GM18517 (cell line): Measurements from ENCODE around the gene SLC5A2.
"Not testable (repeated sequence)": the region's sequence is repeated elsewhere in the genome, so short reads cannot be mapped to it uniquely, and the experiment has no call there.

Source experiments
- ATAC-seq: cut with Tn5 transposase; IDR thresholded peaks from one replicate; pipeline ENCODE4 v1.9.1; 2021; ENCODE audit warnings: mild to moderate bottlenecking, moderate library complexity; ENCODE audit not compliant: unreplicated experiment

SLC5A2 gene

DNA sequence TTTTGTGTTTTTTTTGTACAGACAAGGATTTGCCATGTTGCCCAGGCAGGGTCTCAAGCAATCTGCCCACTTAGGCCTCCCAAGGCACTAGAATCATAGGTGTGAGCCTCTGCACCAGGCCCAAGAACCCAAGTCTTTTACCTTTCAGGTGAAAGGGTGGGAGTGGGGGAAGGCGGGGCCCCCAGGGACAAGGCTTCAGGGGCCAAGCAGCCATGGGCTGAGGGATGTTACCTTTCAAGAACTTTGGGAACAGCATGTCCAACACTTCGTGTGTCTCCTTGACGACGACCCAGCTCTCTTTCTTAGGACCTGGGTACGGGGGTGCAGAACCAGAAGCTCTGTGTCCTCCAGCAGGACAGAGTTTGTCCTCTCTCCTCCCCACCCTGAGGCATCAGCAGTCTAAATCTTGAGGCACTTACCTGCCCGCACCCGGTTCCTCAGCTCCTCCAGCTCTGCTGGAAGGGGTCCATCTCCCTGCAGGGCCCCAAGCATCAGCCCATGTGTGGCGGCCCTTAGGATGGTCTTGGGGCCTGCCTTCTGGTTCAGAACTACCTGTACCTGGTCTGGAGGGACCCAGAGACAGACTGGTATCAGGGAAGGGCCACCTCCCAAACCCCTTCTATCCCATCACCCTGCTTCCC lies 9.0 kb downstream of the SLC5A2 start:
- no peak for ATAC-seq

DNA sequence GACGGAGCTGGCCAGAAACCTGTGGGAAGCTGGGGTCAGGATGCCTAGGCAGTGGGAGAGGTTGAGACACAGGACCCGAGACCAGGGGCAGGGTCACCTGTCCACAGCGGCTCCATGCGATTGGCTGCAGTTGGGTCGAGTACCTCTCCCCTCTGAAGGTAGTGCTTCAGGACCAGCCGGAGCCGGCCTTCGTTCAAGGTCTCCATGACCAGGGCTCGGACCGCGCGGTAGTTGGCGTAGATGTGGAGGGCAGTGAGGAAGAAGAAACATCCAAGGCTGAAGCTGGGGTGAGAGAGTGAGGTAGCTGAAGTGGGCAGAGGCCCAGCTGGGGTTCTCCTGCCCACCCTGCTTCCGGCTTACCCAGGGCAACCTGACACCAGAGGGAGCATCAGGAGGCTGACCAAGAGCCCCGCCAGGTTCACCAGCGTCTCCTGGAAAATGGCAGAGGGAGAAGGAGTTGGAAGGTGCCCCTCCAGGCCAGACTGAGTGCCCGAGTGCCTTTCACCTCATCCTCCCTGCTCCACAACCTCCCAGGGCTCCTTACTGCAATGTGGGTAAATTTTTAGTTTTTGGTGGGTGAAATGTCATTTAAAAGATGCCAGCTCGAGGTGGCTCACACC lies 10.7 kb downstream of the SLC5A2 start:
- no peak for ATAC-seq

DNA sequence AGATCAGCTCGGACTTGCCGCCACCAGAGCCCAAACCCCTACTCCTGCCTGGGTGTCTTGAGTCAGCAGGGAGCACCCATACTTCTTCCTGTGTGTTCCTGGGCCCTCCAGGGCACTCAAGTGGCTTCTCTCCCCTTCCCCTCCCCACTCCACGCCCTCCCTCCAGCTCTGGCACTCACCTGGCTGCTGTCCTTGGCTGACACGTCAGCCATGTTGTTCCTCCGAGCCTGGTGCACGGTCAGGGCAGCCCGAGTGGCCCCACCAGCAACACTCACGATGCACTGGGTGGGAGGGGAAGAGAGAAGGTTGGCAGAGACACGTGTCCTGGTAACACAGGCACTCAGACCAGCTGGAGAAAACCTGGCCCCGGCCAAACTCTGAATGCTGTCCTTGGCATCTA lies 13.7 kb downstream of the SLC5A2 start:
- no peak for ATAC-seq

DNA sequence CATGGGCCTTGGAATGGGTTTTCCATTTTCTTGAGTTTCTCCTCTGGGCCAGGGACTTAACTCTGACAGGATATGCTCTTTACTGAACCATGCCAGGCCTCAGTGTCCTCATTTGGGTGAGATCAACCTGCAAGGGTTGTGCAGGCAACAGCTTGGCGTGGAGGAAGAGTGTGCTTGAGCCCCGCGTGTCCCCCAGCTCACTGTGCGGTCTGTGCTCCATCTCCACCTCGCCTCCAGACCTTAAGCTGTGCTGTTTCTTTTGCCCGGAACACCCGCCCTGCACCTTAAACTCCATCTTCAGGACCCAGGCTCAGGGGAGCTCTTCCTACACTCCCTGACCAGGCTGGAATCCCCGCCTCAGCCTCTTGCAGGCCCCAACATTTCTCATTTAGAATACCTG lies 15.6 kb downstream of the SLC5A2 start:
- ATAC-seq = no peak

DNA sequence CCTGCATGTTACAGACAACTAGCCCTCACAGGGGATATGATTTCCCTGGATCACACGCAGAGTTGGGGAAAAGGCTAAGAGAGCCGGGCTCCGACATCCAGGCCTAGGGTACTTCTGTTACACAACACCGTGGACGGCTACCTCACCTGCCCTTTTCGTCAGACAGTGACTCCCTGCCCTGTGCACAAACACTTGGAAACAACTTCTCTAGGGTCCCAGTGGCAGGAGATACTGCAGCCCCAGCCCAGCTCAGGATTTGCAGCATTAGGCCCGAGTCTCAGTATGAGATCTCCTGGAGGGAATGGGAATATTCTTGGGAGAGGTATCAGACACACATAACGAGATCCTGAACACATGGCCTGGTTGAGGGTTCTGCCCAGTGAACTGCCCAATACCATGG lies 17.0 kb downstream of the SLC5A2 start:
- no peak for ATAC-seq

DNA sequence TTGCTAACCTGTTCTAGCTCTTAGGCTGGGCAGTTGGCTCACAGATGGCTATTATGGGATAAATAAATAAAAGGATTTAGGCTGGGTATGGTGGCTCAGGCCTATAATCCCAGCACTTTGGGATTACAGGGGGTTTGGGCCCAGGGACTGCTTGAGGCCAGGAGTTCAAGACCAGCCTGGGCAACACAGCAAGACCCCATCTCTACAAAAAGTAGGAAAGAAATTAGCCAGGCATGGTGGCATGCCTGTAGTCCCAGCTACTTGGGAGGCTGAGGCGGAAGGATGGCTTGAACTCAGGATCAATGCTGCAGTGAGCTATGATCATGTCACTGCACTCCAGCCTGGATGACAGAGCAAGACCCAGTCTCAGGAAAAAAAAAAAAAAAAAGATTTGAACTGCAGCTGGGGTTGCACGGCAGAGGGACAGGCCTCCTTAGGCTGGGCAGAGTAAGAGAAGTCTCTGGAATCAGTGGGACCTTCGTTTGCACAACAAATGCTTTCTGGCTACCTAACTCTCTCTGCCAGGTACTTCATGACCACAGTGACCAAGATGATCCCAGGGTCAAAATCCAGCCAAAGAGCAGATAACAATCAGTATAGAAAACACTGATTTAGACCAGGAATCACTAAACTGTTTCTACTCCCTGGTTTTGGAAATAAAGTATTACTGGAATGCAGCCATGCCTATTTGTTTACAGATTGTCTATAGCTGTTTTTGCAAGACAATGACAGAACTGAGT lies 18.5 kb downstream of the SLC5A2 start:
- ATAC-seq = no peak

DNA sequence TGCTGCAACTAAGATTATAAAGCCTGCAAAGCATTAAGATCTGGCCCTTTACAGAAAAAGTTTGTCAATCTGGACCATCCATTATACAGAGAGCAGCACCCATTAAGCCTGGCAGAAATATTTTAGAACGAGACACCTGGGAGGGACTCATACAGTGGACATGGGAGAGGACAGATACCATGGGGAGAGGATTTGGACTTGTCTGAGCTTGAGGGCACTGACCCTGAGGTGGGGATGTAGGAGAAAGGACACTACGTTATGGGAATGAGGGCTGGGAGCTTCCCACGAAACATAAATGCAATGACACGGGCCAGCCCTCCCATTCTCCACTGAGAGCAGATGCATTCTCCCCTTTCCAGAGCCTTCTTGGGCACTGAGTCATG lies 19.0 kb downstream of the SLC5A2 start:
- ATAC-seq = no peak

DNA sequence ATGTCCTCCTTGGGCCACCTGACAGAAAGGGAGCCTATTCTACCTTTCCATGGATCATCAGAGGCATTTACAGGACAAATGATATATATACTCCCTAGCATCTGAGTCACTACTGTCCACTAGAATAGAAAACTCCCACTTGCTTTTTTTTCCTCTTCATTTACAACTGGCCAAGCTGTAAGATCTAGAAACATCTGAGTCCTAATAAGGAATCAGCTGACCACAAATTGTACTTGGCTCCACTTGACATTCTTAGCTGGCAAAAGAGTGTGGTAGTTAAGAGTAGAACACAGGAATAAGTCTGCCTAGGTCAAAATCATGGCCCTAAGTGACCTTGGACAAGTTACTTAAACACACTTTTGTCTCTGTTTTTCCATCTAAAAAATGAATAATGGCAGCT lies 20.1 kb downstream of the SLC5A2 start:
- no peak for ATAC-seq

DNA sequence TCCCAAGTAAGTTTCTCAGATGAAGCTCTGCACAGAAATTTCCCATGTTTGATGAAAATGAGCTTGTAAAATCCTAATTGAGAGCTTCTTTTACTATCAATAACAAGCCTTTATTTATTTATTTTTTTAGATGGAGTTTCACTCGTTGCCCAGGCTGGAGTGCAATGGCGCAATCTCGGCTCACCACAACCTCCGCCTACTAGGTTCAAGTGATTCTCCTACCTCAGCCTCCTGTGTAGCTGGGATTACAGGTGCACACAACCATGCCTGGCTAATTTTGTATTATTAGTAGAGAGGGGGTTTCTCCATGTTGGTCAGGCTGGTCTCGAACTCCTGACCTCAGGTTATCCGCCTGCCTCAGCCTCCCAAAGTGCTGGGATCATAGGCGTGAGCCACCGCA lies 20.6 kb downstream of the SLC5A2 start:
- ATAC-seq = not testable (repeated sequence)

DNA sequence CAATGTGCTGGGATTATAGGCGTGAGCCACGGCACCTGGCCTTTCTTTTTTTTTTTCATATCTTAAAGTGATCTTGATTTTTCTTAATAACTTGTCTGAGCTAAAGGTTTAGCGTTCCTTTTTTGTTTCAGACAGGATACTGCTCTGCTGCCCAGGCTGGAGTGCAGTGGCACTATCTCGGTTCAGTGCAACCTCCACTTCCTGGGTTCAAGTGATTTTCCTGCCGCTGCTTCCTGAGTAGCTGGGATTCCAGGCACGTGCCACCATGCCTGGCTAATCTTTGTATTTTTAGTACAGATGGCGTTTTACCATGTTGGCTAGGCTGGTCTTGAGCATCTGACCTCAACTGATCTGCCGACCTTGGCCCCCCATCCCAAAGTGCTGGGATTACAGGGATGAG lies 21.2 kb downstream of the SLC5A2 start:
- ATAC-seq = no peak

DNA sequence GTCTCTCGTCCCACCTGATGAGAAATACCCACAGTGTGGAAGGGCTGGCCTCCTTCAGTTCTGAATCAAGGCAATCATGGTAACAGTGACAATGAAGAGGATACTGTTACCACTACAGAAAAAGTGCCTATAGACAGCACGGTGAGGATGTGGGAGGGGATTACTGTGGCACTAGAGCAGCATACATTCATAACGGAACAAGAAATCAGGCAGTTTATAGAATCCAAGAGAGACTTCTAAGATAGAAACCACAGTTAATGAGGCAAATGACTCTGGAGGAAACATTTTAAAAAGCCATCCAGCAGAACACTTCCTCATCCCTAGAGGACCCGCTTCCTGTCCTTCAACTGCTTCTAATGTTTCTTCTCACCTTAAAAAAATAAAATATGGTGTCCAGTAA lies 22.6 kb downstream of the SLC5A2 start:
- ATAC-seq = no peak

DNA sequence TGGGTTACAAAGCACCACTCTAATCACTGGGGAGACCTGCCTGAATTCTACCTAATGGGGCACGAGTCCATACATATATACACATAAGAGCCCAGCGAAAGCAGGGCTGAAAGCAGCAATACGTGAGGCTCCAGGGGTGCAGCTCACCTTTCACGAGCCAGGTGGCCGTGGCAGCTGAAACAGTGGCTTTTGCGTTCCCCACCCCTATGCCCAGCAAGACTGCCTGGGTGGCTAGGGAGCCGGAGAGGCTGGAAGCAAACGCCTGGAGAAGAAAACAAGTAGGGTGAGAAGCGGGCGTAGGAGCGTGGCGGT lies 24.6 kb downstream of the SLC5A2 start:
- ATAC-seq = peak; percentile 3

DNA sequence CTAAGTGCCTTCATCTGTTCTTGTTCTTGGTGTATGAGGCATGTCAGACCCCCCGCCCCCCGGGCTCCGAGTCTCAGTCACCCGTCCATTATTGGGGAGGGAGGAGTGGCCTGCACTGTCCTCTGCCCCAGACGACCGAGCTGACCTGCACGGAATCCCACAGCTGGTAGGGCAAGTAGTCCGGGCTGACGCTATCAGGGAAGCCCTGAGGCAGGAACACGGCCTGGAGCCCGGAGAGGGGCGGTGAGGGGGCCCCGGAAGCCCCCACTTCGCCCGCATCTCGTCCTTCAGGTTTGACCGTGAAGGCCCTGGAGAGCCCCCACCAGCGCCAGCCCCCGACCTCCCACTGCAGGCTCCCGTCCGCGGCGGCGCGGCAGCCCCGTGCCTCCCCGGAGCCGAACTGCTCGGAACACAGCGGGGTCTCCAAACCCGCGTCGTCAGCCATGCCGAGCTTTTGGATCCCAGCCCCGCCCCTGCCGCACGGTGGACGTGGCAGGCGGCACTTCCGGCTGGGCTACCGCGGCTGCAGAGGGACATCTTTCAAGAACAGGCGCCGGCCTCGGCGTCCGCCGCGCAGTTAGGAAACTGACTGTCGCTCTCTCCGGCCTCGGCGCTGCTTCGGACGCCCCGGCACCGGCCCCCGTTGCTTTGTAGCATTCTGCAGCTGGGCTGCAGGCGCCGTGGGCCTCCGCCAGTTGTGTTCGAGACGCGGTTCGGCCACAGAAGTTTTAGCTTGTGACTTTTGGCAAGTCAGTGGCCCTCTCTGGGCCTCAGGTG lies 25.2 kb downstream of the SLC5A2 start, which contains the start of gene RUSF1:
Gene RUSF1, minus strand, starts transcription at position 463 of the 777 bp plus-strand sequence. Its CDS starts 18 bp downstream, at position 445.
- ATAC-seq = peak; percentile 83

DNA sequence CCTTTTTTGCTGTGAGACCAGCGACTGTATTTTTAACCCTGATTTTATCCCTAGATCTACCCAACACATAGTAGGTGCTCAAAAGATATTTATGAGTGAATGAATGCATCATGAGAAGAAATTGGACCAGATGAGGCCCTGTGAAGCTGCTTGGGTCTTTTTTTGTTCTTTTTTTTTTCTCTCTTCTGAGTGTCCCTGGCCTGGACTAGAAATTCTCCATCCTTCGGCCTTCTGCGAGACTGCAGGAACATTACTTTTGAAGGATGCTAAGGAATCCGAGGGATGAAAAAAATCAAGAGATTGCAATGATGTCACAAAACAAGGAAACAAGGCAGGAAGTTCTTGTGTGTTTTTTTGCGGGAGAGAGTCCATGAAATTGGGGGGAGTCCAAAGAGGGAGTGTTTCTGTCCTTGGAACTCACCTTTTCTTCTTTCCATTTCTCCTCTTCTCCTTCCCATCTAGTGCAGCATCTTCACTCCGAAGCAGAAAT lies 25.8 kb downstream of the SLC5A2 start:
- ATAC-seq = no peak

DNA sequence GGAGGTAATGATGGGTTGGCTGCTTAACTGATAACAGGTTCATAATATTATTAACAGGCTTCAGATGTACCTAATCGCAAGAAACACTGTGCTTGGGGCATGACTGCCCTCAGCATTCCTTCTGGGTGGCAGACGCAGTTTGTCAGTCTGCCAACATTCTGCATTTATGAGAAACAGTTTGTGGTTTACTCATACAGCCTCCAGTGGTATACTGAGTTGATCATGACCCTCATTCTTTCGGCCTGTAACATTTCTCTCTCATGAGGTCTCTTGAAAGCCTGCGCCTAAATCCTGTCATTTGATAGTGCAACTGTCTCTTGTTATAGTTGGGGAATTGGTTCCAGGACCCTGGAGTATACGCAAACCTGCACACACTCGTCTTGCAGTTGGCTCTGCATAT lies 30.2 kb downstream of the SLC5A2 start:
- ATAC-seq = no peak

DNA sequence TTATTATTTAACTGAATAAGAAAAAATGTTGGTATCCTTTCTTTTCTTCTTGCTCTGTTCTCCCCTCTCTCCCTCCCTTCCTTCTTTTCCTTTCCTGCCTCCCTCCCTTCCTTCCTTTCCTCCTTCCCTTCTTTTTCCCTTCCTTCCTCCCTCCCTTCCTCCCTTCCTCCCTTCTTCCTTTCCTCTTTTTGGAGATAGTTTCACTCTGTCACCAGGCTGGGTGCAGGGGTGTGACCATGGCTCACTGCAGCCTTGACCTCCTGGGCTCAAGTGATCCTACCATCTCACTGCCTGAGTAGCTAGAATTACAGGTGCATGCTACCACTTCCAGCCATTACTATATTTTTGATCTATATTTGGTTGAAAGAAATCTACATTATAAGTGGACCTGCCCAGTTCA lies 31.0 kb downstream of the SLC5A2 start:
- no peak for ATAC-seq

DNA sequence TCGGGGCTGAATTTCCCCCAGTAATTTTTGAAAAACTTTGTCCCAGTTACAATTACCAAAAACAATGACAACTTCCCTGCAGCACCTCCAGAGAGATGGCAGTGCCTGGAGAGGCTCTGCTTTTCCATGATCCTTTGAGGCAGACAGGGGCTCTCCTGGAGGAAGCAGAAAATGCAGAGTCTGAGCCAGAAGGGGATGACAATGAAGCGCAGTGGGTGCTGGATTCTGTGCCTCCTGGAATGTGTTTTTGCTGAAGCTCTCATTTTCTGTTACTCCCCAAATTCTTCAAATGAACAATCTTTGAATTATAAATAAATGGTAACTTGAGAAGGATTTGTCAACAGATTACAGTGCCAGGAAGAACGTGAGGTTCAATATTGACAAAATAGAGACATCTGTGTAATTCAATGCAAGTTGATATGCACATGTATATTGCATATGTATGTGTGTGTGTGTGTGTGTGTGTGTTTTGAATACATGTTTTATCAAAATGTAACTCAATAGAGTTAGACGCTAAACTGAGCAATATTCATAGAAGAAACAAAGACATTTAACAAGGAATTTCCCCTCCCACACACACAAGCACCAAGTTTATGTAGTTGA lies 35.0 kb downstream of the SLC5A2 start:
- ATAC-seq = no peak

DNA sequence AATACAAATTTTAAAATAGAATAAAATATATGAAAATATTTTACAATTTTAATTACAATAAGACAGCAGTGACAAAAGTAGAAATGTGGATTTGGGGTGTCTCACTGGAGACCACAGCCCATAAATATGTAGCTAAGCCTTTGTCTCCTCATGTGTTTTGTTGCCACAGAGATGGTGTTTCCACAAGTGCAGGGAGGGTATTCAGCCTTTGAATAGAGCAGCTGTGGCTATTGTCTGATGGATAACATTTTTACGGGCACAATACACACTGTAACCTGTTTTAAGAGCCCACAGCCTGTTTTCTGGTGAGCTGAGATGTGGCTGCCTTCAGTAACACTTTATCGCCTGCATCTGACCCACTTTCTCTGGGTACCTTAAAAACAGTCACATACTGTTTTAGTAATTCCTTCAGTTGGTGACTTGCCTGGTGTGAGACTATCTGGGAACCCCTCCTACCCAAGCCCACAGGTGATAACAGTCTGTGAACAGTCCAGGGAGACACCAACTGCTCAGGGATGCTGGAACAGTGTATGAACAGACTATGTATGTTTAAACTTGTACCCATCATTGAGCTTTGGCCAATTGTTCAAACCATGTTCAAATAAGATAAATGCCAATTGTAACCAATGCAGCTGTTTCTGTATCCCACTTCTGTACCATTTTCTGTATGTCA lies 37.0 kb downstream of the SLC5A2 start:
- no peak for ATAC-seq

DNA sequence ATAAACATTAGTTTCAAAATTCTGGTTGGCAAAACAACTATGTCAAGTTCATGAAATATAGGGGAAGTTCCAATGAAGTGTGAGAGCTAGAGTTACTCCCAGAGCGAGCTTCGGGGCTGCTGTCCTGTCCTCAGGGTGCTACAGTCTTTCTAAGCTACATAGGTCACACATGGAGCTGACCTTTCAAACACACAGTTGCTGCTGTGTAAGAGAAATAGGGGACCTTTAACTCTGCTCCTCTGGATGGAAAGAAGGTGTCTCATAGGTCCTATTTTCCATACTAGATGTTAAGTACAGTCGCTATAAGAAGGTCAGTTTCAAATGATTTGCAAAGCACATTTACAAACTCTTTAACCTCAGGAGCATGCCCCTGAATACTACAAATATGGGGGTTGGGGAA lies 38.4 kb downstream of the SLC5A2 start:
- no peak for ATAC-seq

DNA sequence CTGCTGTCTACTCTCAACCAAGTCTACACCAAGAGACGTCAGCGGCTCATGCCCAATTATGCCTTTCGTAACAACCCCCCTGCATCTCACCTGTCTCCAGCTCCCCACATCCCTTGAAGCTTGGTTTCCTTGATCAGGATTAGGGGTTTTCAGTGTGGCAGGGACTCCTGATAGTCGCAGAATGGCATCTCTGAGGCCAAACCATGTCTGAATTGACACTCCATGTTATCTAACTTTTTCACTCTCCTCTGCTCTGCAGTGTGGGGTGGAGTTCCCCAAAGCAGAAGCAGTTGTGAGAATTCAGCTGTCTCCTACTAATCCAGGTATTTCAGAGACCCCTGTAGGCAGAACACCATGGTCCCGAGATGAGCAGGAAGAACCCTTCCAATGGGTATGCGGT lies 39.1 kb downstream of the SLC5A2 start:
- no peak for ATAC-seq

DNA sequence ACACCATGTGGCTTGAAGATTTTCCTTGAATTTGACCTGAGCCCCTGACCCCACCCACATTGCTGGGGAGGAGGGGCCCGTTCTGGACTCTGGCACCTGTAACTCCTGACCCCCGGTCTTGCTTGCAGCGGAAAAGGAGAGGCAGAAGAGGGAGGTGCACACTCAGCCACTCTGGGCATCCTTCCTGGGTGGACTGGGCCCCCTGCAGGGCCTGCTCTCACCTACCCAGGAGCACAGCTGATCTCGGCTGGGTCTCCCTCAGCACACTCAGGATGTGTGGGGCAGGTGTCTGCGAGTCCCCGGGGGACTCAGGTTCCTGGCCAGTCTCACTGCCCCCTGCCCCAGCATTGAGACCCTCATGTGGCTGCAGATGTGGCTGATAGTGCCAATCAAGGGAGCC lies 40.8 kb downstream of the SLC5A2 start:
- ATAC-seq = not testable (repeated sequence)
